Left lung (tissue), 10 donors: ENCODE measurements around the gene EDN2. TPM values are rescaled to one million over a fixed set of nuclear protein-coding genes. Genes with fewer than 3 reads are reported as not detected.

Experiments
- ATAC-seq: fragments of 200-7000 bp; cut with Tn5 transposase; one replicate; pipeline ENCODE4 v1.9.1; 2020; ENCODE audit warnings: moderate library complexity
- DNase-seq, 4 donors: peaks; one replicate each; pipeline ENCODE4 v3.0.0-alpha.2; 2013 to 2020
- H3K27ac ChIP-seq, 2 donors: fragments of 200-600 bp; sonication (generic) in 1 of 2; one replicate each; pipeline versions ENCODE4 v1.5.0 to v1.8.0; 2020 to 2021
- H3K27me3 ChIP-seq, 2 donors: fragments of 200-600 bp; sonication (generic) in 1 of 2; one replicate each; pipeline versions ENCODE4 v1.5.0 to v1.8.0; 2020 to 2021
- H3K36me3 ChIP-seq, 2 donors: fragments of 200-600 bp; sonication (generic) in 1 of 2; one replicate each; pipeline versions ENCODE4 v1.5.0 to v1.8.0; 2020 to 2021
- H3K4me1 ChIP-seq, 2 donors: fragments of 200-600 bp; one replicate each; pipeline ENCODE4 v1.8.0; 2021
- H3K4me3 ChIP-seq, 2 donors: fragments of 200-600 bp; sonication (generic) in 1 of 2; one replicate each; pipeline versions ENCODE4 v1.5.0 to v1.8.0; 2020 to 2021; ENCODE audit warnings: mild to moderate bottlenecking in 1 of 2
- H3K9me3 ChIP-seq, 2 donors: fragments of 200-600 bp; sonication (generic) in 1 of 2; one replicate each; pipeline versions ENCODE4 v1.5.0 to v1.8.0; 2020 to 2021
- intact Hi-C, 2 donors: fragments of 100-400 bp; cut with DNase I; formaldehyde crosslinking; loops; one replicate each; pipeline versions ENCODE4 v1.11.2 to v1.14.2; 2022
- polyA plus RNA-seq, 6 donors: library from polyadenylated mRNA; unstranded; fragments of 120-200 nt; gene quantifications; one replicate each; pipeline ENCODE4 v1.2.1, GENCODE V29; 2013; ENCODE audit not compliant: insufficient read length in 6 of 6
- total RNA-seq, 2 donors: library from RNA; stranded (reverse); fragmentation: NEBNext Ultra II Directional; extraction: Animal tissue kit (Norgen Biotek cat#: 25700); gene quantifications; one replicate each; pipeline ENCODE4 v1.2.1, GENCODE V29; 2021
- TF ChIP-seq, protein P1 (sequence below), 2 donors: fragments of 200-600 bp; sonication (generic) in 1 of 2; IDR thresholded peaks; one replicate each; pipeline versions ENCODE4 v1.5.0 to v1.8.0; 2021; ENCODE audit warnings: antibody characterized with exemption in 2 of 2
- donor health status: DM: no; HTN: yes; CAD: no.
- donor health status: DM: no; HTN: no; CAD: no.

EDN2 gene
- total and polyA plus RNA-seq, 8 donors = 0.22 to 4.0 (median 0.36) TPM; not detected in 1

DNA sequence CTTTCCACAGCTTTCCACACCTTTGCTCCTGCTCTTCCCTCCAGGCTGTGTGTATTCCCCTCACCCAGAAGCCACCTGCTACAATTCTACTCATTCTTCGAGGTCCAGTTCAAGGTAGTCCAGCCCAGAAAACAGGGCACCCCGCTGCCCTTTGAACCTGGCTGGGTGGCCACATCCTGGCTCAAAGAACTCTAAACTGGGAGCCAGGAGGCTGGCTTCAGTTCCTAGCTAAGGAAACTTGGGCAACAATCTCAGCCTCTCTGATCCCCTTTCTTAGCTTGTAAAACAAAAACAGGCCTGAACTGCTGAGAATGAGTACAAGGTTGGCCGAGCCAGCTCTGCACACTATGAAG, 4.7 kb downstream of the EDN2 start:
- no peaks in the 10 kb centered on the region for H3K9me3 ChIP-seq
- H3K4me1 ChIP-seq = peaks cover 13 to 25% of the 10 kb centered on the region in 2 donors
- H3K27ac ChIP-seq = no peak overlapping the region
- DNase-seq (no peak), ATAC-seq (no peak)
- no peak overlapping the region for H3K4me3 ChIP-seq
- no peaks in the 10 kb centered on the region for H3K27me3 ChIP-seq
- no peaks in the 10 kb centered on the region for H3K36me3 ChIP-seq
- TF ChIP-seq, protein P1, sequence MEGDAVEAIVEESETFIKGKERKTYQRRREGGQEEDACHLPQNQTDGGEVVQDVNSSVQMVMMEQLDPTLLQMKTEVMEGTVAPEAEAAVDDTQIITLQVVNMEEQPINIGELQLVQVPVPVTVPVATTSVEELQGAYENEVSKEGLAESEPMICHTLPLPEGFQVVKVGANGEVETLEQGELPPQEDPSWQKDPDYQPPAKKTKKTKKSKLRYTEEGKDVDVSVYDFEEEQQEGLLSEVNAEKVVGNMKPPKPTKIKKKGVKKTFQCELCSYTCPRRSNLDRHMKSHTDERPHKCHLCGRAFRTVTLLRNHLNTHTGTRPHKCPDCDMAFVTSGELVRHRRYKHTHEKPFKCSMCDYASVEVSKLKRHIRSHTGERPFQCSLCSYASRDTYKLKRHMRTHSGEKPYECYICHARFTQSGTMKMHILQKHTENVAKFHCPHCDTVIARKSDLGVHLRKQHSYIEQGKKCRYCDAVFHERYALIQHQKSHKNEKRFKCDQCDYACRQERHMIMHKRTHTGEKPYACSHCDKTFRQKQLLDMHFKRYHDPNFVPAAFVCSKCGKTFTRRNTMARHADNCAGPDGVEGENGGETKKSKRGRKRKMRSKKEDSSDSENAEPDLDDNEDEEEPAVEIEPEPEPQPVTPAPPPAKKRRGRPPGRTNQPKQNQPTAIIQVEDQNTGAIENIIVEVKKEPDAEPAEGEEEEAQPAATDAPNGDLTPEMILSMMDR (IDR thresholded peaks at IDR 0.05) = no peak
- intact Hi-C loops = no loop called here

GRCh38 chr1:41479000-41479807, 5.3 kb downstream of the EDN2 start:
- DNase-seq (peak in 1 of 4 donors; percentile 81), ATAC-seq (no peak)
- intact Hi-C loops = no loop called here

DNA sequence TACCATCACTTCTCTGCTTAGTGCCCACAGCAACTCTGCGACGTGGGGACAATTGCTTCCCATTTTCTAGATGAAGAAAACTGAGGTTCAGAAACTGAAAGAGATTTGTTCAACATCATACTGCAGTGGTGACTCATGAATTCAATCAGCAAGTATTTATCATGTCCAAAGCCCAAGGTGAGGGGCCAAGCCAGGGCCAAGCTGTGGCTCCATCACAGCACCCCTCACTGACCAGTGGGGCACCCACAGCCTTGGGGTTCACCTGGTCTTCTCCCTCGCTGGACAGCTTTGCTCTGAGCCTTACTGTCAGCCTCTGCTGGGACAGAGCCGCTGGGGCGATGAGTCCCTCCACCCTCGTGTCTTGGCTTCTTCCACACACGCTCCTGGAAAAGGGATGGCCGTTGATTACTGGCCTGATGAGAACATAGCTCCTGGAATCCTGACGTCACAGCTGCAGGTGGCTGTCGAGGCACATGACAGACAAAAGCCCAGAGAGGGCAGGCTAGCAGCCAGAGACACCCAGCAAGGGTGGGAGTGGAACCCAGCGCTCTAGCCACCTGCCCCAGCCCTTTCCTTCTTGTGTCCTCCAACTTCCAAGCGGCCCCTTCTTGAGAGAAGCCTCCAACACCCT, 6.2 kb downstream of the EDN2 start:
- Histone ChIP-seq H3K4me3 (no peak overlapping the region), H3K4me1 (peaks cover 13 to 27% of the 10 kb centered on the region in 2 donors), H3K27me3 (no peaks in the 10 kb centered on the region), H3K36me3 (no peaks in the 10 kb centered on the region), H3K9me3 (no peaks in the 10 kb centered on the region), H3K27ac (no peak overlapping the region)
- intact Hi-C loops = no loop called here
- DNase-seq (no peak), ATAC-seq (no peak)
- TF ChIP-seq, protein P1 (IDR thresholded peaks at IDR 0.05) = no peak

More at GRCh38 chr1:41479000-41479807, 5.3 kb downstream of the EDN2 start:
- H3K27me3 ChIP-seq = no peaks in the 10 kb centered on the region
- H3K9me3 ChIP-seq = no peaks in the 10 kb centered on the region
- H3K27ac ChIP-seq = no peak overlapping the region
- H3K4me3 ChIP-seq = no peak overlapping the region
- peaks cover 13 to 23% of the 10 kb centered on the region in 2 donors for H3K4me1 ChIP-seq
- TF ChIP-seq, protein P1 (IDR thresholded peaks at IDR 0.05) = no peak
- H3K36me3 ChIP-seq = no peaks in the 10 kb centered on the region

DNA sequence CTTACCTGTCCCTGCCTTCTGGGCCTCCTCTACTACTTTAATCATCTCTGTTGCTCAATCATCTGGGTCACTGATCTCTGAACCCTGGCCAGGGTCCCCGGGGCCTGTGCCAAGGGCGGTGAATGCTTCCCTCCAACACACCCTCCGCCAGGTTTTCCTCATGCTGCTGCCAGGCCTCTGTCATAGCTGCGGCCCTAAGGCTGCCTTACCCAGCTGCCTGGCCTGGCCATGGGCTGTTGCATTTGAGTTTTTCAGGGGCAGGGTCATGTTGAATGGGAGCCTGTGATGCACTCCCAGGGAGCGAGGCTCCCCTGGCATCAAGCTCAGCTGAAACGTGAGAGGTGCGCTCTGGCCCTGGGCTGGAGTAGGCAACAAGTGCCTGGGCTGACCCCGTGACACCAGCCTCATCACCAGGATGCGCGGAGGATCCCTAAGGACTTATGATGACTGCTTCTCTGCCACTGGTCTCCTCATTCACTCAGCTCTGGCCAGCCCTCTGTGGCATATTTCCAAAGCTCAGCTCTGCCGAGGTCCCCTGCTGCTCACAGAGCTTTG, 7.6 kb downstream of the EDN2 start:
- intact Hi-C loops = no loop called here
- Histone ChIP-seq H3K4me1 (peaks cover 13 to 21% of the 10 kb centered on the region in 2 donors), H3K27ac (no peak overlapping the region), H3K27me3 (no peaks in the 10 kb centered on the region), H3K4me3 (no peak overlapping the region), H3K36me3 (no peaks in the 10 kb centered on the region), H3K9me3 (no peaks in the 10 kb centered on the region)
- no peak for DNase-seq
- TF ChIP-seq, protein P1 (IDR thresholded peaks at IDR 0.05) = no peak
- peak; percentile 48 for ATAC-seq
